Measurements from ENCODE around the gene JMJD7. TPM values are rescaled to one million over a fixed set of nuclear protein-coding genes. Genes with fewer than 3 reads are reported as not detected.

The JMJD7 gene
- total RNA-seq, 6 donors from 2014 or later, result 14.4 to 41.5 (median 31.2) TPM

GRCh38 chr15:41866263-41866703, 38.4 kb downstream of the JMJD7 start:
- DNase-seq (peak in 1 of 2 donors; percentile 55), ATAC-seq (ENCODE audit: low FRiP score in 2 of 2) (no peak)
- no peaks in the 10 kb centered on the region for H3K36me3 ChIP-seq
- H3K9me3 ChIP-seq, result no peaks in the 10 kb centered on the region
- no peak overlapping the region for H3K4me3 ChIP-seq
- no peaks in the 10 kb centered on the region for H3K27me3 ChIP-seq
- 84 to 100% methylated on average over 2 to 7 of the region's 8 CpGs for WGBS, 2 donors
- TF ChIP-seq POLR2A (IDR thresholded peaks at IDR 0.05), result no peak
- no peak for TF ChIP-seq POLR2AphosphoS5 (IDR thresholded peaks at IDR 0.05)
- TF ChIP-seq EP300 (IDR thresholded peaks at IDR 0.05), result no peak
- no peak for TF ChIP-seq CTCF (IDR thresholded peaks at IDR 0.05)
- H3K27ac ChIP-seq, result no peak overlapping the region
- no peaks in the 10 kb centered on the region for H3K4me1 ChIP-seq

GRCh38 chr15:41866872-41867579, 39.1 kb downstream of the JMJD7 start:
- TF ChIP-seq POLR2A (IDR thresholded peaks at IDR 0.05) (no peak), POLR2AphosphoS5 (IDR thresholded peaks at IDR 0.05) (no peak), CTCF (IDR thresholded peaks at IDR 0.05) (no peak)

GRCh38 chr15:41868321-41868720, 40.4 kb downstream of the JMJD7 start:
- 95 to 100% methylated on average over 1 to 15 of the region's 15 CpGs for WGBS, 2 donors
- H3K27me3 ChIP-seq, result no peaks in the 10 kb centered on the region
- DNase-seq, result peak in 1 of 2 donors; percentile 77

More at GRCh38 chr15:41866872-41867579, 39.1 kb downstream of the JMJD7 start:
- 87 to 91% methylated on average over 20 to 25 of the region's 25 CpGs for WGBS, 2 donors
- H3K9me3 ChIP-seq, result no peaks in the 10 kb centered on the region
- ATAC-seq (ENCODE audit: low FRiP score in 2 of 2) (no peak), DNase-seq (peak in 1 of 2 donors; percentile 80)
- no peaks in the 10 kb centered on the region for H3K36me3 ChIP-seq
- H3K4me1 ChIP-seq, result no peaks in the 10 kb centered on the region
- no peak overlapping the region for H3K4me3 ChIP-seq
- H3K27ac ChIP-seq, result no peak overlapping the region
- no peaks in the 10 kb centered on the region for H3K27me3 ChIP-seq

GRCh38 chr15:41869770-41870688, 42.1 kb downstream of the JMJD7 start:
- WGBS, 2 donors, result 88 to 91% methylated on average over 22 to 35 of the region's 42 CpGs
- H3K36me3 ChIP-seq, result no peaks in the 10 kb centered on the region
- no peaks in the 10 kb centered on the region for H3K9me3 ChIP-seq
- H3K4me1 ChIP-seq, result no peaks in the 10 kb centered on the region
- no peak overlapping the region for H3K27ac ChIP-seq
- TF ChIP-seq POLR2A (IDR thresholded peaks at IDR 0.05) (no peak), CTCF (IDR thresholded peaks at IDR 0.05) (no peak), POLR2AphosphoS5 (IDR thresholded peaks at IDR 0.05) (no peak)
- DNase-seq, result peak in 1 of 2 donors; percentile 78
- H3K4me3 ChIP-seq, result no peak overlapping the region
- ATAC-seq (ENCODE audit: low FRiP score in 2 of 2), result no peak
- H3K27me3 ChIP-seq, result no peaks in the 10 kb centered on the region

More at GRCh38 chr15:41868321-41868720, 40.4 kb downstream of the JMJD7 start:
- H3K36me3 ChIP-seq, result no peaks in the 10 kb centered on the region
- H3K27ac ChIP-seq, result no peak overlapping the region
- H3K4me3 ChIP-seq, result no peak overlapping the region
- no peak for ATAC-seq (ENCODE audit: low FRiP score in 2 of 2)
- TF ChIP-seq EP300 (IDR thresholded peaks at IDR 0.05) (no peak), CTCF (IDR thresholded peaks at IDR 0.05) (no peak), POLR2A (IDR thresholded peaks at IDR 0.05) (no peak), POLR2AphosphoS5 (IDR thresholded peaks at IDR 0.05) (no peak)
- no peaks in the 10 kb centered on the region for H3K9me3 ChIP-seq
- no peaks in the 10 kb centered on the region for H3K4me1 ChIP-seq
